ENCODE data around the gene LPAR2. TPM values are rescaled to one million over a fixed set of nuclear protein-coding genes. Genes with fewer than 3 reads are reported as not detected.

LPAR2 gene
- total and polyA plus RNA-seq, 4 donors, result 1.5 to 11.7 (median 7.9) TPM

DNA sequence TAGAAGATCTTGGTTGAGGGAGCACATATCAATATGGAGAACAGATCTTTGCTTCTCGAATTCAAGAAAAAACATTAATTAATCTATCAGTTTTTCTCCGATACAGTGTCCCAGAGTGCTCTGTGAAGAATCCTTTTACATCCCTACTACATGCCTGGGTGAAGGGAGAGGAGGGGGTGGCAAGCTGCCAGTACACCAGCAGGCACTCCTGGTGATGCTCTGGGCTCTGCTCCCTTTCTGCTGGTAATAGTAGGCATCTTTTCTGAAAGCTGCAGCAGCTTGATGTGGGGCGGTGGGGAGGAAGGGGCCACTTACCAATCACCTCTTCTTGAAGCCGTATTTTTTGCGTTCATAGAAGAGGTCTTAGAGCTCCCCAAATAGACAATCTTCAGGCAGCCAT, 40.2 kb downstream of the LPAR2 start:
- no peak overlapping the region for H3K4me3 ChIP-seq (ENCODE audit: low read length in 2 of 2)
- no peak overlapping the region for H3K27ac ChIP-seq (ENCODE audit: low read depth in 1 of 2, low read length in 2 of 2)
- H3K36me3 ChIP-seq (ENCODE audit: control insufficient read depth in 1 of 2, insufficient read depth in 2 of 2, low read length in 1 of 2), result no peaks in the 10 kb centered on the region
- no peaks in the 10 kb centered on the region for H3K4me1 ChIP-seq (ENCODE audit: control insufficient read depth in 1 of 2, insufficient read depth in 2 of 2, low read length in 2 of 2)
- H3K9me3 ChIP-seq (ENCODE audit: control insufficient read depth, low read length), result no peaks in the 10 kb centered on the region
- H3K27me3 ChIP-seq (ENCODE audit: control insufficient read depth in 1 of 2, insufficient read depth in 2 of 2, low read length in 1 of 2), result no peaks in the 10 kb centered on the region
- DNase-seq, result no peak
- intact Hi-C loops (cut with DNase I), result no loop called here
- ATAC-seq (ENCODE audit: low FRiP score), result no peak
- WGBS, 2 donors, result 95 to 96% methylated on average over 5 of the region's 5 CpGs

DNA sequence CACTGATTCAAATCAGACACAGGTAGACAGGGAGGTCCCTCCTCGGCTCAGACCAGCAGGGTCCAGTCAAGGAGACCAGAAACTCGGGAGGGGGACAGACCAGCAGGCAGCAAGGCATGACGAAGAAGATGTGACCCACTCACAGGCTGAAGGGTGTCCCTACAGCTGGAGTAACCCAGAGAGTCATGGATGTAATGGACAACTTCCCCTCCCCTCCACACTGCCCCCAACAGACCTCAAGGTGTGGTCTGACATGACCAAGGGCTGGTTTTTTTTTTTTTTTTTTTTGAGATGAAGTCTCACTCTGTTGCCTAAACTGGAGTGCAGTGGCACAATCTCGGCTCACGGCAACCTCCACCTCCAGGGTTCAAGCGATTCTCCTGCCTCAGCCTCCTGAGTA, 43.7 kb downstream of the LPAR2 start:
- DNase-seq (no peak), ATAC-seq (ENCODE audit: low FRiP score) (no peak)
- no peaks in the 10 kb centered on the region for H3K9me3 ChIP-seq (ENCODE audit: control insufficient read depth, low read length)
- no peak overlapping the region for H3K4me3 ChIP-seq (ENCODE audit: low read length in 2 of 2)
- H3K27me3 ChIP-seq (ENCODE audit: control insufficient read depth in 1 of 2, insufficient read depth in 2 of 2, low read length in 1 of 2), result no peaks in the 10 kb centered on the region
- H3K27ac ChIP-seq (ENCODE audit: low read depth in 1 of 2, low read length in 2 of 2), result no peak overlapping the region
- WGBS, 2 donors, result 91 to 93% methylated on average over 6 of the region's 6 CpGs
- no peaks in the 10 kb centered on the region for H3K4me1 ChIP-seq (ENCODE audit: control insufficient read depth in 1 of 2, insufficient read depth in 2 of 2, low read length in 2 of 2)
- H3K36me3 ChIP-seq (ENCODE audit: control insufficient read depth in 1 of 2, insufficient read depth in 2 of 2, low read length in 1 of 2), result no peaks in the 10 kb centered on the region
- intact Hi-C loops (cut with DNase I), result no loop called here

DNA sequence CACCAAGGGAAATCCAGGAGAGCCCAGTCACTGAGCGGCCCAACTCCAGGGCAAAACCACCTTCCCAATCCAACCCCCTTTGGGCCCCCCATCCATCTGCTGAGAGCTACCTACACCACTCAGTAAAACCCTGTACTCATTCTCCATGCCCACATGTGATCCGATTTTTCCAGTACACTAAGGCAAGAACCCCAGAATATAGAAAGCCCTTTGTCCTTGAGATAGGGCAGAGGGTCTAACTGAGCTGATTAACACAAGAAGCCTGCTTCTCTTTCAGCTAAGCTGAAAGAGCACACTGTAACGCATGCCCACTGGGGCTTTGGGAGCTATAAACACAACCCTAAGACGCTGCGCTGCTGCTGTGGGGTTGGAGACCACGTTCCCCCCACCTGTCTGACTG, 45.5 kb downstream of the LPAR2 start:
- 91 to 93% methylated on average over 6 of the region's 6 CpGs for WGBS, 2 donors
- ATAC-seq (ENCODE audit: low FRiP score), result no peak
- no peak for DNase-seq
- H3K4me1 ChIP-seq (ENCODE audit: control insufficient read depth in 1 of 2, insufficient read depth in 2 of 2, low read length in 2 of 2), result no peaks in the 10 kb centered on the region
- no peaks in the 10 kb centered on the region for H3K9me3 ChIP-seq (ENCODE audit: control insufficient read depth, low read length)
- no peaks in the 10 kb centered on the region for H3K36me3 ChIP-seq (ENCODE audit: control insufficient read depth in 1 of 2, insufficient read depth in 2 of 2, low read length in 1 of 2)
- no peaks in the 10 kb centered on the region for H3K27me3 ChIP-seq (ENCODE audit: control insufficient read depth in 1 of 2, insufficient read depth in 2 of 2, low read length in 1 of 2)
- intact Hi-C loops (cut with DNase I), result no loop called here
- no peak overlapping the region for H3K27ac ChIP-seq (ENCODE audit: low read depth in 1 of 2, low read length in 2 of 2)
- no peak overlapping the region for H3K4me3 ChIP-seq (ENCODE audit: low read length in 2 of 2)

DNA sequence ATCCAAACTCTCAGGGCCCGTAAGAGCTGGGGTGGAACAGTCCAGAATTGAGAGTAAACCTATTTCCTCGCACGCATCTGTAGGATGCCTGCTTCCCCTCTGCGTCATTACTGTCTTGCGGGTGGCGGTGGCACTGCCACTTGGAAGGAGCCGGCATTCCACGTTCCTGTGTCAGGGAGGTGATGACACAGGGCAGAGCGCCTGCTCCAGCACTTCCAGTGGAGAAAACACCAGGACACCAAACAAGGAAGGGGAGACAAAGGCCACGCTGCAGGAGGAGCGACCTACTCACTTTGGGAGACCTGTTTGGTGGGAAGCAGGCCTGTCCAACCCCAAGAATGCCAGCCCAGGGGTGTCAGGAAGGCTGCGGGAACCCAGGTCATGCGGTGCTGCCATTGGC, 46.6 kb downstream of the LPAR2 start:
- no peaks in the 10 kb centered on the region for H3K27me3 ChIP-seq (ENCODE audit: control insufficient read depth in 1 of 2, insufficient read depth in 2 of 2, low read length in 1 of 2)
- H3K36me3 ChIP-seq (ENCODE audit: control insufficient read depth in 1 of 2, insufficient read depth in 2 of 2, low read length in 1 of 2), result no peaks in the 10 kb centered on the region
- no peak for DNase-seq
- no peak overlapping the region for H3K4me3 ChIP-seq (ENCODE audit: low read length in 2 of 2)
- ATAC-seq (ENCODE audit: low FRiP score), result no peak
- 96% methylated on average over 13 of the region's 13 CpGs for WGBS, 2 donors
- H3K27ac ChIP-seq (ENCODE audit: low read depth in 1 of 2, low read length in 2 of 2), result no peak overlapping the region
- H3K9me3 ChIP-seq (ENCODE audit: control insufficient read depth, low read length), result no peaks in the 10 kb centered on the region
- intact Hi-C loops (cut with DNase I), result no loop called here
- no peaks in the 10 kb centered on the region for H3K4me1 ChIP-seq (ENCODE audit: control insufficient read depth in 1 of 2, insufficient read depth in 2 of 2, low read length in 2 of 2)

DNA sequence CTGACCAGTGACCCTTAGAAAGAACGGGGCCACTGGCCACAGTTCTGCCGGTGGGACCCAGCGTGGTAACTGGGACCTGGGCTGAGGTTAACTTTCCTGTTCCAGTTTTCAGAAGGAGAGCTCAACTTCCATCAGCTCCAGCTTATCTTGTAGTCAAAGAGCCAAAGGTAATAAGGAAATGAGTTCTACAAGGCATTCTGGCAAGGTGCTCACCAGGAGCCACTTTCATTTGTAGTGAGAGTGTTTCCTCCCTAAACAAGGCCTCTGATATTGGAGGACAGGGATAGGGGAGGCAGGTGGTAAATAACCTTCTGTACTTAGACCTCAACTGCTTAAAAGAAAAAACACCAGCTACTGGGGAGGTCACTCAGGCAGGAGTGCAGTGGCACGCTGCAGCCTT, 47.6 kb downstream of the LPAR2 start:
- intact Hi-C loops (cut with DNase I), result no loop called here
- H3K36me3 ChIP-seq (ENCODE audit: control insufficient read depth in 1 of 2, insufficient read depth in 2 of 2, low read length in 1 of 2), result no peaks in the 10 kb centered on the region
- H3K9me3 ChIP-seq (ENCODE audit: control insufficient read depth, low read length), result no peaks in the 10 kb centered on the region
- no peak for DNase-seq
- H3K4me1 ChIP-seq (ENCODE audit: control insufficient read depth in 1 of 2, insufficient read depth in 2 of 2, low read length in 2 of 2), result no peaks in the 10 kb centered on the region
- WGBS, 2 donors, result 89 to 95% methylated on average over 4 of the region's 4 CpGs
- H3K27me3 ChIP-seq (ENCODE audit: control insufficient read depth in 1 of 2, insufficient read depth in 2 of 2, low read length in 1 of 2), result no peaks in the 10 kb centered on the region
- no peak for ATAC-seq (ENCODE audit: low FRiP score)
- no peak overlapping the region for H3K27ac ChIP-seq (ENCODE audit: low read depth in 1 of 2, low read length in 2 of 2)
- no peak overlapping the region for H3K4me3 ChIP-seq (ENCODE audit: low read length in 2 of 2)

DNA sequence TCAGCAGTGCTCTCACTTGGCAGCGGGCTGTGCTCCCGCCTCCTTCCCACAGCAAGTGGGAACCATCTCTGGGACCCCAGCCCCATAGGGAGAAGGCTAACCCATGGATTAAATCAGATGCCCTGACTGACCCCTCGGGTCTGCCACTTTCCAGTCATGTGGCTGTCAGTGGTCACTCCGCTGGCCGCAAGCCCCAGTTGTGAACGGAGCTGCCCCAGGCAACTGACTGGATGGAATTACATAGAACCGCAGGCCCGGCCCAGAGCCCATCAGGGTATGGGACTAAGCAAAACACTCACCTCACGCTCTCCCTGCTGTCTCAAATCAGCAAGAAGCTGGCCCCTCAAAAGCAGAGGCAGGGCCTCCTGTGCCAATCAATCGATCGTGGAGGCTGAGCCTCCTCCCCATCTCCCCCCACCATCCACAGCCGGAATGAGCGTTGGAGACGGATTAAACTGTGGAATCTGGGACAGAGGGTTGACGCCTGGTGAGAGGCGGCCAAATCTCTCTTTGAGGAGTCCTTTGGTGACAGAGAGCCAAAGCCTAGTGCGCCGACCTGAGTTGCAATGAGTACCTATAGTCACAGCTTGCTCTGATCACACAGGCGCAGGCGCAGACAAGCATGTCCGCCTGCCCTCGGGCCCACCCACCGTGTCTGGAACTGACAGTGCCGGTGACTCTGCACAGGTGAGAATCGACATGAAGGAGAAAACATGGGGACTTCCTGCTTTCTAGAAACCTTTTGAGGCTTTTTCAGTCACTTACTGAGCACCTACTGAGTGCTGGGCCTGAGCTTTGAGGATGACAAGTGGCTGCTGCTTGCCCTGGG, 48.3 kb downstream of the LPAR2 start:
- no peaks in the 10 kb centered on the region for H3K4me1 ChIP-seq (ENCODE audit: control insufficient read depth in 1 of 2, insufficient read depth in 2 of 2, low read length in 2 of 2)
- no peak for DNase-seq
- whole genome bisulfite sequencing, 2 donors, result 87 to 89% methylated on average over 25 of the region's 25 CpGs
- ATAC-seq (ENCODE audit: low FRiP score), result no peak
- no peaks in the 10 kb centered on the region for H3K36me3 ChIP-seq (ENCODE audit: control insufficient read depth in 1 of 2, insufficient read depth in 2 of 2, low read length in 1 of 2)
- no peak overlapping the region for H3K4me3 ChIP-seq (ENCODE audit: low read length in 2 of 2)
- no peaks in the 10 kb centered on the region for H3K27me3 ChIP-seq (ENCODE audit: control insufficient read depth in 1 of 2, insufficient read depth in 2 of 2, low read length in 1 of 2)
- H3K9me3 ChIP-seq (ENCODE audit: control insufficient read depth, low read length), result no peaks in the 10 kb centered on the region
- H3K27ac ChIP-seq (ENCODE audit: low read depth in 1 of 2, low read length in 2 of 2), result no peak overlapping the region
- intact Hi-C loops (cut with DNase I), result no loop called here

DNA sequence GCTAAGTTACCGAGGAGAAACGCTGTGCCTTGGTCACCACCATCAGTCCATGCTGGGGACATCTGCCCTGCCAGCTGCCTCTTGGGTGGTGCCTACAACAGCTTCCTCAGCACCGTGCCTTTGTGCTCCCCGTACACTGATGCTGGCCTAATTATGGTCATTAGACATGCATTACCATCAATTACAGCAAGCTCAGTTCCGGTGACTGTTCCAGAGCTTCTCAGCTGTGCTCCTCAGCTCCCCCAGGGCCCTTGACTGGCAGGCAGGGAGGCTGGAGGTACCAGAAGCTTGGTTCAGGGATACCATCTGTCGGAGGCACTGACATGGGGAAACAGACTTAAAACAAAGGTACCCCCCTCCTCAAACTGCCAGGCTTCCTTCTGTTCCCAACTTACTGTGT, 49.8 kb downstream of the LPAR2 start:
- Histone ChIP-seq H3K36me3 (ENCODE audit: control insufficient read depth in 1 of 2, insufficient read depth in 2 of 2, low read length in 1 of 2) (no peaks in the 10 kb centered on the region), H3K27ac (ENCODE audit: low read depth in 1 of 2, low read length in 2 of 2) (no peak overlapping the region), H3K27me3 (ENCODE audit: control insufficient read depth in 1 of 2, insufficient read depth in 2 of 2, low read length in 1 of 2) (no peaks in the 10 kb centered on the region), H3K4me3 (ENCODE audit: low read length in 2 of 2) (no peak overlapping the region), H3K9me3 (ENCODE audit: control insufficient read depth, low read length) (no peaks in the 10 kb centered on the region), H3K4me1 (ENCODE audit: control insufficient read depth in 1 of 2, insufficient read depth in 2 of 2, low read length in 2 of 2) (no peaks in the 10 kb centered on the region)
- DNase-seq (no peak), ATAC-seq (ENCODE audit: low FRiP score) (no peak)
- WGBS, 2 donors, result 84% methylated on average over 6 of the region's 6 CpGs
- intact Hi-C loops (cut with DNase I), result no loop called here

DNA sequence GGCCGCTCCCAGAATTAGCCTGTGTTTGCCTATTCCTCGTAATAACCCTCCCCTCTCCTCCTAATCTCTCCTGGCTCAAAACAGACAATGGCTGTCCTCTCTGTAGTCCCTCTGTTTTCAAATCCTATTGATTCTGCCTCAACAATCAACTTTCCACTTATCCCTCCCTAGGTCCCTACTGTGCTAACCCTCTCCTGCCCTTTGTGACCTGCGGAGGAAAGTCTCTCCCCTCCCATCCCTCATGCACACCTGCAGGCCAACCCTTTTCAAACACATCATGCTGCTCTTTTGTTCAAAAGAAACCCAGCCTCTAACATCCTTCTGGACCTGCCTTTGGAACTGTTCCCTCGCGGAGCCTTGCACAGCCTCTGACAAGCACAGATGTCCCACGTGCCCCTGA, 52.6 kb downstream of the LPAR2 start:
- ATAC-seq (ENCODE audit: low FRiP score) (no peak), DNase-seq (no peak)
- intact Hi-C loops (cut with DNase I), result no loop called here
- Histone ChIP-seq H3K9me3 (ENCODE audit: control insufficient read depth, low read length) (no peaks in the 10 kb centered on the region), H3K36me3 (ENCODE audit: control insufficient read depth in 1 of 2, insufficient read depth in 2 of 2, low read length in 1 of 2) (no peaks in the 10 kb centered on the region), H3K4me3 (ENCODE audit: low read length in 2 of 2) (no peak overlapping the region), H3K4me1 (ENCODE audit: control insufficient read depth in 1 of 2, insufficient read depth in 2 of 2, low read length in 2 of 2) (no peaks in the 10 kb centered on the region), H3K27me3 (ENCODE audit: control insufficient read depth in 1 of 2, insufficient read depth in 2 of 2, low read length in 1 of 2) (no peaks in the 10 kb centered on the region), H3K27ac (ENCODE audit: low read depth in 1 of 2, low read length in 2 of 2) (no peak overlapping the region)
- 76 to 80% methylated on average over 6 of the region's 6 CpGs for WGBS, 2 donors
